GM18907 (cell line): ENCODE results near the gene EME1.
"Not testable (repeated sequence)": the region's sequence is repeated elsewhere in the genome, so short reads cannot be mapped to it uniquely, and the experiment has no call there.

Experiments used
- ATAC-seq: cut with Tn5 transposase; IDR thresholded peaks from one replicate; pipeline ENCODE4 v1.9.1; 2021; ENCODE audit warnings: mild to moderate bottlenecking, moderate library complexity; ENCODE audit not compliant: unreplicated experiment

The EME1 gene

DNA sequence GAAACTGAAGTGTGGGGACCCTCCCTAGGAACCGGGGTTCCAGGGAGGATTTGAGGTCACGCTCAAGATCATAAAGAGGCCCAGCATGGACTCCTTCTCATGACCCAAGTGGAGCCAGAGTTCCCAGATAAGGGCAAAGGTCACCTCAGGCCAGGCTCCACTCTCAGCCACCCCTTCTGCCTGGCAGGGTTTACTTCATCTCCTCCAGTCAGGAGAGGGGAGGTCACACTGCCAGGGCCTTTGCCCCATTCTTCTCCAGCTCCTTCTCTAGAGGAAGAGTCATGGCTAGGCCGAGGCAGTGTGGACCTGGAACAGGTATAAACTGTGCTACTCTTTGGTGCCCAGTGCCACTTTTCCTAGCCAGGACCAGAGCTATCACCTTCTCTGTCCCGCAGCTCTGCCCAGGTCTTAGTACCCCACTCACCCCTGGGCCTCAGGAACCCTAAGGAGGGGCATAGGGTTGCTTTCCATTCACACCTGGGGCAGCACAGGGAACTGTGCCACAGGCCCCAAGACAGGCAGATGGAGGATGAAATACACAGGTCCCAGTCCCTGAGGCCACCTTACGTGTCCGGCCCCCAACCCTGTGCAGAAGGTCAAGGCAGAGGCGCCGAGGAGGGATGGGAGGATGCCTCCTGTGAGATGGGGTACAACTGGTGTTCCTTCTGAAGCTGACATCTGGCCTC, 52.1 kb downstream of the EME1 start:
- ATAC-seq, result no peak

DNA sequence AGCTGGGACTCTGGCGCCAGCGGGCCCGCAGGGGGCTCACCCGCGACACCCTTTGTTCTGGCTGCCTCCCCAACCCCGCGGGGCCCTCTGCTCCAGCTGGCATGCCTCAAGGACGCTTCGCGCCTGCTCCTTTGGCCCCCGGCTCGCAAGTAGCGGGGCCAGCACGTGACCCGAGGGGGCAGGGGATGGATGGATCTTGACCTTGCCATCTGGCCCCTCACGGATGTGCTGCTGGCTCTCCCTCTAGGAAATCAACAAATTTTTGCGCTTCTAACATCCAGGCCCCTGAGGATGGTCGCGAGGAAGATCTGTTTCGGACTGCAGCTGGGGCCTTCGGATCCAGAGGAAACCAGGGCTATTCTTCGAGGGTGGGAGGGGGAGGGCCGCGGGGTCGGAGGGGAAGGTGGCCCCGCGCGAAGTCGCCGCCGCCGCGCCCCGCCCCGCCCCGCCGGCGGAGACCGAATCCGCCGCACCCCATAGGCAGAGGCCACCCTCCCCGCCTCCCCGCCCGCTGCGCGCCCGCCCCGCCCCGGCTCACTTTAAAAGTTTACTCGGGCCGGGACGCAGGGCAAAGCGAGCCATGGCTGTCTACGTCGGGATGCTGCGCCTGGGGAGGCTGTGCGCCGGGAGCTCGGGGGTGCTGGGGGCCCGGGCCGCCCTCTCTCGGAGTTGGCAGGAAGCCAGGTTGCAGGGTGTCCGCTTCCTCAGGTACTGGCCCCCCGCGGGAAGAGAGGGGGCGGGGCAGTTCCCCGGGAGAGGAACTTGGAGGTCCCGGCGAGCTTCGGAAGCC, 52.8 kb downstream of the EME1 start, which contains the start of gene ACSF2:
ACSF2 (plus strand) TSS at position 537 of the 790 bp plus-strand sequence; CDS start at position 581, 44 bp downstream.
- ATAC-seq, result no peak

DNA sequence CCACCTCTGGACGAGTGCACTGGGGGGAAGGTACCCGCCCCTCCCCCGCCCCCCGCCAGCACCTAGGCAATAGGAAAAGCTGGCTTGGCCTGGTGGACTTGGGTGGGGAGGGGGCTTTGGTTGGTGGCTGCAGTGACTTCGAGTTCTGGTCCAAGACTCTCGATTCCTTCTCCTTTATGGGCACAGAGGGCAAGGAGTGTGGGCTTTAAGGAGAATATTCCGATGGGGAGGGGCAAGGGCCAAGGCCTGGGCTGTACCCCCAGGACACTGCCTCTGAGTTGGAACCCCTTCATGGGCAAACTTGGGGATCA, 53.4 kb downstream of the EME1 start:
- ATAC-seq, result no peak

DNA sequence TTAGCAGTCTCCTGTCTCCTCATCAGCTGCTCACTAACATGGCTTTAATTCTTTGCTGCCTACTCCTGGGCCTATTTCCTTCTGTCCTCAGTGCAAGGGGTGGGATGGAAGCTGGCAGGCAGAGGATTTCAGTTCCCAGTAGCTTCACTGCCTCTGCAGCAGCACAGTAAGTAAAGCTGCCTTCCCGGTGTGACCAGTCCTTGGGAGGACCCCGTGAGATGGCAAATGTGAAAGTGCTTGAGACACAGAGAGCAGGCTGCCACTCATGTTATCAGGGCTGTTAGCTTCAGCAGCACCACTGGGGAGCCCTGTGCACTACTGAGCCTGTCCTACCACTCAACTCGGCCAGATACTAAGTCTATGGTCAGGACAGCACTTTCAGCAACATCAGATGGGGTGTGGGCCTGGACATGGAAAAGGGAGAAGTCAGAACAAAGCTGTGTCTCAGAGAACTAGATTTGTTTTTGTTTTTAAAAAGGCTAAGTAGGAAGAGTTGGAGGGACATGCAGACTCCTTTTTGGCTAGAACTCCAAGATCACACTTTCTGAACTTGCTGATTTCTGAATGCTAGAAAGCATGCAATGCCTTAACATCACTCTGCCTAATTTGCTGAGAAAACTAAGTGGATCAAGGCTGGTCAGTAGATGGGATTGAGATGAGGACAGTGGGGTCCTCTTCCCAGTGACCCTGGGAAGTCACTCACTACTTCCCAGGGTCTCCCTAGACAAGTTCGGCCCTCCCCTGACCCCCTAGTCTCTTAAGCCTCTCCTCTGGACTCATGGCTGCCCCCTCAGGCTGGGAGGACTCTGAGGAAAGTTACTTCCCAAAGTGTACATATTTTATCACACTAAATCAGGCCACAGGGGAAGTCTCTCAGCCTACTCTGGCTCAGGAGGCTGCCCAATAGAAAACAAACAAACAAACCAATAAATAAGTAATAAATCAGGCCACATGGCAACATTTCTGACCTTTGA, 54.1 kb downstream of the EME1 start:
- ATAC-seq, result no peak

DNA sequence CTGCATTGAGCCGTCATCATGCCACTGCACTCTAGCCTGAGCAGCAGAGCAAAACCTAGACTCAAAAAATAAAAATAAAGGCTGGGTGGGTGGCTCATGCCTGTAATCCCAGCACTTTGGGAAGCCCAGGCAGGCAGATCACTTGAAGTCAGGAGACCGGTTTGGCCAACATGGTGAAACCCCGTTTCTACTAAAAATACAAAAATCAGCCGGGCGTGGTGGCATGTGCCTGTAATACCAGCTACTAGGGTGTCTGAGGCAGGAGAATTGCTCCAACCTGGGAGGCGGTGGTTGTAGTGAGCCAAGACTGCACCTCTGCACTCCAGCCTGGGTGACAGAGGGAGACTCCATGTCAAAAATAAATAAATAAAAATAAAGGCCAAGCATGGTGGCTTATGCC, 55.1 kb downstream of the EME1 start:
- not testable (repeated sequence) for ATAC-seq

DNA sequence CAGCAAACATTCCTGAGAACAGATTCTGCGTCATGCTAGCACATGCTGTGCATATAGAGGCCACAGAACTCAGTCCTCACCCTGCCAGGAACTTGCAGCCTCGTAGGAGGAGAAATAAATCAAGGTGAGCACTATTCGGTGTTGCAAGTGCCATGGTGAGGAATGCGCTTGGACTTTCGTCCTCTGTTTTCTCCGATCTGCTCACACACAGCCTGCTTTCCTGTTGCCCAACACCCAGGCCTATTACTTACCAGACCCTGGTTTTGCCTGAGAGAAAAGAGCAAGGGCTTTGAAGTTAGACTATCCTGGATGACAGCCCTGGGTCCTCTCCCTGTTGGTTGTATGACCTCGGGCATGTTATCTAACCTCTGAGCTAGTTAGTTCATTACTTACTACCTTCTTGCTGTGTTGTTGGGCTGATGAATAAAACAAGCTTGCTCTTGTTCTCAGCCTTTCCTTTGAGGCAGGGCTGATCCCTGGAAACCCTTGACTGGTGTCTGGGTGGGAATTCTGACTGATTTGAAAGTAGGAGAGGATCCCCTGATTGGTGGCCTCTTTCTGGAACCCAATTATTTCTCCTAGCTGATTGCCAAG, 55.9 kb downstream of the EME1 start:
- ATAC-seq, result no peak

DNA sequence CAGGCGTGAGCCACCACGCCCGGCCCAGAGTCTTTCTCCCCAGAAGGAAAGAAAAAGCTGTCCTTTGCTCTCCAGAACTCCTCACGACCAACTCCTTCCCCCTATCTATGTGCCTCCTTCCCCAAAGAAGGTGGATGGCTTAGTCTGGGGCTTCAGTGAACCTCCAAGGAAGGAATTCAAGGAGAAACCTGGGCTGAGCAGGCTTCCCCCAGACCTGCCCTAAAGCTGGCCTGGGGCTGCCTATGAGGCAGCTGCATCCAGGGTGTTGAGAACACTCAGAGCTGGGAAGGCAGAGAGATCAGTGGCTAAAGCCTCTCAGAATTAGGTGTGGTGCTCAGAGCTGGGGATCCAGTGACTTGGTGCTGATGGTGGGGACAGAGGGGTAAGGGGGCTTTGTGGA, 56.8 kb downstream of the EME1 start:
- no peak for ATAC-seq
